Measurements from ENCODE around the gene PGAP3. TPM values are rescaled to one million over a fixed set of nuclear protein-coding genes. Genes with fewer than 3 reads are reported as not detected.
A peak's percentile ranks its signal among the peaks of the same experiment; 100 is the strongest.

Gene PGAP3
- total and polyA plus RNA-seq, 7 experiments from 2014 or later = 13.3 to 39.9 (median 34.4) TPM

- POLR2A ChIA-PET = no interaction called here
- Mint-ChIP-seq H3K36me3 (peaks cover 0 to 7% (median 0%) of the 10 kb centered on the region in 5 donors), H3K4me3 (peak overlapping the region in 3 of 10 donors; percentile 2 to 13 (median 8))
These were observed 44.6 kb downstream of the PGAP3 start for GRCh38 chr17:39643271-39643670.

GRCh38 chr17:39642291-39643074 is 45.4 kb downstream of the PGAP3 start:
- Histone ChIP-seq H3K27me3 (ENCODE audit: control insufficient read depth in 2 of 2, insufficient read depth in 2 of 2, low read length in 2 of 2) (no peaks in the 10 kb centered on the region), H3K36me3 (ENCODE audit: control insufficient read depth in 2 of 3, insufficient read depth in 3 of 3, low read length in 3 of 3) (peaks cover 0 to 13% (median 0%) of the 10 kb centered on the region in 3 experiments), H3K9me3 (ENCODE audit: control insufficient read depth in 2 of 3, low read length in 3 of 3) (no peaks in the 10 kb centered on the region), H3K4me1 (ENCODE audit: control insufficient read depth in 2 of 2, insufficient read depth in 2 of 2, low read length in 2 of 2) (peaks cover 35 to 50% of the 10 kb centered on the region in 2 donors), H3K4me3 (ENCODE audit: low read length) (no peak overlapping the region), H3K27ac (ENCODE audit: low read depth, low read length) (no peak overlapping the region)
- POLR2A ChIA-PET = no interaction called here
- no peak for ATAC-seq
- intact Hi-C loops (cut with micrococcal nuclease) = no loop called here
- Mint-ChIP-seq H3K27ac (peak overlapping the region in 8 of 9 donors; percentile 7 to 68 (median 36)), H3K9me3 (no peaks in the 10 kb centered on the region), H3K36me3 (peaks cover 0 to 7% (median 0%) of the 10 kb centered on the region in 5 donors), H3K4me3 (peak overlapping the region in 3 of 10 donors; percentile 2 to 60 (median 53)), H3K27me3 (no peaks in the 10 kb centered on the region), H3K4me1 (peaks cover 60 to 89% (median 77%) of the 10 kb centered on the region in 7 donors)
- no peak for DNase-seq
- CTCF ChIA-PET = interaction anchor here (1.0 to 2.4 kb wide), 4 partner anchors 8 to 21 kb away, joined by 3 to 15 read pairs (median 4); no protein-coding TSS in a partner anchor

More at GRCh38 chr17:39643271-39643670, 44.6 kb downstream of the PGAP3 start:
- ATAC-seq (no peak), DNase-seq (no peak)
- Mint-ChIP-seq H3K9me3 (no peaks in the 10 kb centered on the region), H3K27me3 (no peaks in the 10 kb centered on the region), H3K4me1 (peaks cover 52 to 84% (median 69%) of the 10 kb centered on the region in 7 donors), H3K27ac (peak overlapping the region in 4 of 9 donors; percentile 19 to 55 (median 38))
- H3K9me3 ChIP-seq (ENCODE audit: control insufficient read depth in 2 of 3, low read length in 3 of 3) = no peaks in the 10 kb centered on the region
- intact Hi-C loops (cut with micrococcal nuclease) = no loop called here
- no peak overlapping the region for H3K4me3 ChIP-seq (ENCODE audit: low read length)
- H3K27me3 ChIP-seq (ENCODE audit: control insufficient read depth in 2 of 2, insufficient read depth in 2 of 2, low read length in 2 of 2) = no peaks in the 10 kb centered on the region
- H3K27ac ChIP-seq (ENCODE audit: low read depth, low read length) = no peak overlapping the region
- H3K4me1 ChIP-seq (ENCODE audit: control insufficient read depth in 2 of 2, insufficient read depth in 2 of 2, low read length in 2 of 2) = peaks cover 29 to 46% of the 10 kb centered on the region in 2 donors
- H3K36me3 ChIP-seq (ENCODE audit: control insufficient read depth in 2 of 3, insufficient read depth in 3 of 3, low read length in 3 of 3) = peaks cover 0 to 15% (median 0%) of the 10 kb centered on the region in 3 experiments
- CTCF ChIA-PET = interaction anchor here (0.6 to 1.5 kb wide), 4 partner anchors 9 to 22 kb away, joined by 3 to 5 read pairs (median 4); no protein-coding TSS in a partner anchor

DNA sequence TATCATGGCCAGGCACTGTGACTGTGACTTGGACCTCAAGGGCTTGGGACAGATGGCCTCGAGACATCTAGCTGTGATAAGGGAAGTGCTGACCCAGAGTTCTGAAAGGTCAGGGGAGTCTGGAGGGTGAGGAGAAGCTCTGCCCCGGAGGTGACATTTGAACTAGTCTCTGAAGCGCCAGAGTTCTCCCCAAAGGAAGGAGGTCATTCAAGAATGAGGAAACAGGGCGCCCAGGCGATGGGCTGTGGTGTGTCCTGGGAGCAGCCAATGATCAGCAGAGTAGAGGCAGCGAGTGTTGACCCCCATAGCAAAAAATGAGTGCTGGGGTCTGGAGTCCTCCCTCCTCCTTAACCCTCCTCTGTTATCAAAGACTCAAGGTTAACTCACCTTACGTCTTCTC is 46.0 kb downstream of the PGAP3 start:
- intact Hi-C loops (cut with micrococcal nuclease) = no loop called here
- ChIA-PET CTCF (interaction anchor here (0.7 to 2.4 kb wide), 3 partner anchors 11 to 19 kb away, joined by 6 to 15 read pairs (median 7); no protein-coding TSS in a partner anchor), POLR2A (interaction anchor here (0.8 kb wide), 1 partner anchor 38 kb away, joined by 3 read pairs; no protein-coding TSS in a partner anchor)
- no peaks in the 10 kb centered on the region for H3K27me3 ChIP-seq (ENCODE audit: control insufficient read depth in 2 of 2, insufficient read depth in 2 of 2, low read length in 2 of 2)
- ATAC-seq = no peak
- Mint-ChIP-seq H3K27me3 (no peaks in the 10 kb centered on the region), H3K9me3 (no peaks in the 10 kb centered on the region), H3K4me1 (peaks cover 60 to 91% (median 78%) of the 10 kb centered on the region in 7 donors), H3K36me3 (peaks cover 0 to 7% (median 0%) of the 10 kb centered on the region in 5 donors), H3K27ac (peak overlapping the region in 6 of 9 donors; percentile 23 to 70 (median 44)), H3K4me3 (peak overlapping the region in 3 of 10 donors; percentile 13 to 97 (median 53))
- DNase-seq = no peak
- H3K4me1 ChIP-seq (ENCODE audit: control insufficient read depth in 2 of 2, insufficient read depth in 2 of 2, low read length in 2 of 2) = peaks cover 35 to 50% of the 10 kb centered on the region in 2 donors
- no peak overlapping the region for H3K27ac ChIP-seq (ENCODE audit: low read depth, low read length)
- H3K4me3 ChIP-seq (ENCODE audit: low read length) = no peak overlapping the region
- peaks cover 0 to 16% (median 0%) of the 10 kb centered on the region in 3 experiments for H3K36me3 ChIP-seq (ENCODE audit: control insufficient read depth in 2 of 3, insufficient read depth in 3 of 3, low read length in 3 of 3)
- H3K9me3 ChIP-seq (ENCODE audit: control insufficient read depth in 2 of 3, low read length in 3 of 3) = no peaks in the 10 kb centered on the region

- ATAC-seq = no peak
- H3K36me3 ChIP-seq (ENCODE audit: control insufficient read depth in 2 of 3, insufficient read depth in 3 of 3, low read length in 3 of 3) = peaks cover 0 to 12% (median 0%) of the 10 kb centered on the region in 3 experiments
- ChIA-PET CTCF (interaction anchor here (0.6 to 2.4 kb wide), 4 partner anchors 10 to 139 kb away, joined by 4 to 15 read pairs (median 6); no protein-coding TSS in a partner anchor), POLR2A (interaction anchor here (0.7 to 0.8 kb wide), 2 partner anchors 38 to 115 kb away, joined by 3 read pairs; no protein-coding TSS in a partner anchor)
- Mint-ChIP-seq H3K9me3 (no peaks in the 10 kb centered on the region), H3K36me3 (peaks cover 0 to 7% (median 0%) of the 10 kb centered on the region in 5 donors), H3K27ac (peak overlapping the region in 2 of 9 donors; percentile 23 to 68), H3K4me1 (peaks cover 66 to 92% (median 85%) of the 10 kb centered on the region in 7 donors), H3K4me3 (peak overlapping the region in 3 of 10 donors; percentile 18 to 97 (median 53)), H3K27me3 (no peaks in the 10 kb centered on the region)
- no peaks in the 10 kb centered on the region for H3K27me3 ChIP-seq (ENCODE audit: control insufficient read depth in 2 of 2, insufficient read depth in 2 of 2, low read length in 2 of 2)
- no peak overlapping the region for H3K4me3 ChIP-seq (ENCODE audit: low read length)
- H3K9me3 ChIP-seq (ENCODE audit: control insufficient read depth in 2 of 3, low read length in 3 of 3) = no peaks in the 10 kb centered on the region
- intact Hi-C loops (cut with micrococcal nuclease) = no loop called here
- H3K4me1 ChIP-seq (ENCODE audit: control insufficient read depth in 2 of 2, insufficient read depth in 2 of 2, low read length in 2 of 2) = peaks cover 42 to 58% of the 10 kb centered on the region in 2 donors
- H3K27ac ChIP-seq (ENCODE audit: low read depth, low read length) = no peak overlapping the region
- DNase-seq = no peak
These were observed 46.8 kb downstream of the PGAP3 start for GRCh38 chr17:39641097-39641496.

GRCh38 chr17:39640591-39641031 is 47.2 kb downstream of the PGAP3 start:
- peaks cover 45 to 61% of the 10 kb centered on the region in 2 donors for H3K4me1 ChIP-seq (ENCODE audit: control insufficient read depth in 2 of 2, insufficient read depth in 2 of 2, low read length in 2 of 2)
- Mint-ChIP-seq H3K9me3 (no peaks in the 10 kb centered on the region), H3K36me3 (peaks cover 0 to 7% (median 0%) of the 10 kb centered on the region in 5 donors), H3K27ac (peak overlapping the region in 6 of 9 donors; percentile 8 to 70 (median 48)), H3K4me3 (peak overlapping the region in 5 of 10 donors; percentile 8 to 97 (median 39)), H3K4me1 (peaks cover 66 to 94% (median 85%) of the 10 kb centered on the region in 7 donors), H3K27me3 (no peaks in the 10 kb centered on the region)
- intact Hi-C loops (cut with micrococcal nuclease) = no loop called here
- DNase-seq (no peak), ATAC-seq (no peak)
- CTCF ChIA-PET = interaction anchor here (1.0 to 10.7 kb wide), 3 partner anchors 9 to 18 kb away, joined by 6 to 104 read pairs (median 15); partner anchors contain the start of gene PPP1R1B
- no peak overlapping the region for H3K4me3 ChIP-seq (ENCODE audit: low read length)
- H3K27me3 ChIP-seq (ENCODE audit: control insufficient read depth in 2 of 2, insufficient read depth in 2 of 2, low read length in 2 of 2) = no peaks in the 10 kb centered on the region
- POLR2A ChIA-PET = interaction anchor here (3.4 to 3.5 kb wide), 2 partner anchors 17 to 89 kb away, joined by 12 to 14 read pairs; partner anchors contain the start of gene MIEN1
- no peaks in the 10 kb centered on the region for H3K9me3 ChIP-seq (ENCODE audit: control insufficient read depth in 2 of 3, low read length in 3 of 3)
- H3K27ac ChIP-seq (ENCODE audit: low read depth, low read length) = no peak overlapping the region
- H3K36me3 ChIP-seq (ENCODE audit: control insufficient read depth in 2 of 3, insufficient read depth in 3 of 3, low read length in 3 of 3) = peaks cover 0 to 12% (median 0%) of the 10 kb centered on the region in 3 experiments
